GM21576 (cell line): ENCODE results near the gene A3GALT2.
"Not testable (repeated sequence)": the region's sequence is repeated elsewhere in the genome, so short reads cannot be mapped to it uniquely, and the experiment has no call there.

Experiments used
- ATAC-seq: cut with Tn5 transposase; IDR thresholded peaks from one replicate; pipeline ENCODE4 v1.9.1; 2021; ENCODE audit warnings: mild to moderate bottlenecking, moderate library complexity; ENCODE audit not compliant: unreplicated experiment

The A3GALT2 gene

GRCh38 chr1:33317354-33317753, 3.5 kb downstream of the A3GALT2 start:
- no peak for ATAC-seq

- ATAC-seq = no peak
These were observed 4.3 kb downstream of the A3GALT2 start for GRCh38 chr1:33316601-33317000.

GRCh38 chr1:33314416-33314815, 6.5 kb downstream of the A3GALT2 start:
- no peak for ATAC-seq

GRCh38 chr1:33312413-33312749, 8.5 kb downstream of the A3GALT2 start:
- ATAC-seq = no peak

GRCh38 chr1:33311706-33312412, 9.0 kb downstream of the A3GALT2 start:
- no peak for ATAC-seq

GRCh38 chr1:33310702-33311101, 10.2 kb downstream of the A3GALT2 start:
- ATAC-seq = no peak

- ATAC-seq = not testable (repeated sequence)
These were observed 11.5 kb downstream of the A3GALT2 start for GRCh38 chr1:33309351-33309750.

- ATAC-seq = no peak
These were observed 13.4 kb downstream of the A3GALT2 start for GRCh38 chr1:33307494-33307864.

- no peak for ATAC-seq
These were observed 14.0 kb downstream of the A3GALT2 start for GRCh38 chr1:33306653-33307493.

GRCh38 chr1:33305816-33306652, 14.9 kb downstream of the A3GALT2 start:
- ATAC-seq = no peak

- no peak for ATAC-seq
These were observed 15.9 kb downstream of the A3GALT2 start for GRCh38 chr1:33305016-33305415.

- no peak for ATAC-seq
These were observed 18.6 kb downstream of the A3GALT2 start for GRCh38 chr1:33302325-33302724.

- ATAC-seq = no peak
These were observed 19.5 kb downstream of the A3GALT2 start for GRCh38 chr1:33301273-33301984.

GRCh38 chr1:33300673-33301072, 20.2 kb downstream of the A3GALT2 start:
- no peak for ATAC-seq

- ATAC-seq = no peak
These were observed 21.3 kb downstream of the A3GALT2 start for GRCh38 chr1:33299461-33300155.

- peak; percentile 51 for ATAC-seq
These were observed 22.1 kb downstream of the A3GALT2 start for GRCh38 chr1:33298623-33299277.

- ATAC-seq = no peak
These were observed 22.8 kb downstream of the A3GALT2 start for GRCh38 chr1:33297911-33298622.

GRCh38 chr1:33296824-33297223, 24.1 kb downstream of the A3GALT2 start:
- no peak for ATAC-seq

GRCh38 chr1:33296082-33296458, 24.8 kb downstream of the A3GALT2 start:
- no peak for ATAC-seq
